GM12878 (cell line): Measurements from ENCODE around the gene REEP6. TPM values are rescaled to one million over a fixed set of nuclear protein-coding genes. Genes with fewer than 3 reads are reported as not detected.

Source experiments
- ATAC-seq: fragments of 200-7000 bp; cut with Tn5 transposase; 3 replicates; pipeline ENCODE4 v1.9.1; 2020; ENCODE audit warnings: mild to moderate bottlenecking, moderate library complexity
- BruUV-seq: library from RNA; stranded (reverse); fragments of 400-500 nt; replicated peaks from 2 replicates; lab custom pipeline; 2021; lab: Mats Ljungman, UMichigan
- CTCF ChIA-PET: fragments of 300-600 bp; sonication (Branson Sonifier 250); formaldehyde crosslinking; extraction: SDS; loops from one replicate; lab custom pipeline; 2021; ENCODE audit warnings: inconsistent platforms; lab: Yijun Ruan, JAX
- POLR2A ChIA-PET: fragments of 350-600 bp; formaldehyde crosslinking; extraction: SDS; loops from one replicate; lab custom pipeline; 2021; ENCODE audit warnings: inconsistent platforms; lab: Charles Lee
- RAD21 ChIA-PET: fragments of 300-600 bp; sonication (Branson Sonifier 250); formaldehyde crosslinking; loops from one replicate; lab custom pipeline; 2023; ENCODE audit warnings: antibody characterized with exemption; ENCODE audit not compliant: unreplicated experiment; lab: Charles Lee
- SMC1A ChIA-PET: fragments of 300-600 bp; sonication (Branson Sonifier 250); formaldehyde crosslinking; loops from one replicate; lab custom pipeline; 2023; ENCODE audit not compliant: unreplicated experiment, uncharacterized antibody; lab: Charles Lee
- DNase-seq: peaks from one replicate; pipeline ENCODE4 v3.0.0-alpha.2; 2011; ENCODE audit warnings: low read depth, low spot score
- FAIRE-seq: peaks from 3 replicates; lab custom pipeline; 2011; peaks lifted over from hg19 to GRCh38; lab: Jason Lieb, UNC
- H2AFZ ChIP-seq: 2 replicates; pipeline ENCODE4 v1.6.0; 2011; ENCODE audit warnings: low read depth, low read length, control low read depth; ENCODE audit not compliant: control insufficient read depth
- H3K27ac ChIP-seq: 2 replicates; pipeline ENCODE4 v1.5.1; 2011; ENCODE audit warnings: control low read depth; ENCODE audit not compliant: control insufficient read depth, insufficient read depth
- H3K27me3 ChIP-seq, 2 experiments: replicated peaks in 1 of 2; 2 replicates each; pipeline versions ENCODE4 v1.6.0 to v1.6.1; 2011; ENCODE audit warnings: low read length in 1 of 2; ENCODE audit not compliant: control insufficient read depth in 2 of 2, insufficient read depth in 2 of 2
- H3K36me3 ChIP-seq, 2 experiments: 2 replicates each; pipeline ENCODE4 v1.5.1; 2011; ENCODE audit warnings: low read length in 1 of 2; ENCODE audit not compliant: control insufficient read depth in 2 of 2, insufficient read depth in 2 of 2
- H3K4me1 ChIP-seq: 2 replicates; pipeline ENCODE4 v1.6.1; 2011; ENCODE audit warnings: mild to moderate bottlenecking, low read length, moderate library complexity, mixed read lengths; ENCODE audit not compliant: control insufficient read depth, insufficient read depth
- H3K4me2 ChIP-seq: 2 replicates; pipeline ENCODE4 v1.6.0; 2011; ENCODE audit warnings: control low read depth; ENCODE audit not compliant: control insufficient read depth, insufficient read depth
- H3K4me3 ChIP-seq: fragments of 200-600 bp; sonication (generic); 2 replicates; pipeline ENCODE4 v1.5.1; 2016
- H3K79me2 ChIP-seq: 2 replicates; pipeline ENCODE4 v1.6.0; 2011; ENCODE audit warnings: low read length; ENCODE audit not compliant: control insufficient read depth, insufficient read depth
- H3K9ac ChIP-seq: 2 replicates; pipeline ENCODE4 v1.8.0; 2011; ENCODE audit warnings: low read length, control low read depth, mixed read lengths; ENCODE audit not compliant: control insufficient read depth, insufficient read depth
- H3K9me3 ChIP-seq: replicated peaks from 3 replicates; pipeline ENCODE4 v1.5.1; 2011; ENCODE audit warnings: mild to moderate bottlenecking, low read length; ENCODE audit not compliant: control insufficient read depth, insufficient read depth
- H4K20me1 ChIP-seq: 2 replicates; pipeline ENCODE4 v1.6.0; 2011; ENCODE audit not compliant: control insufficient read depth, insufficient read depth
- CHD1 ChIP-seq: IDR thresholded peaks from 2 replicates; pipeline ENCODE4 v1.6.1; 2012; ENCODE audit warnings: low read depth, low read length, improper control_type of control experiment
- EGR1 ChIP-seq, 2 experiments: IDR thresholded peaks; 1 replicate in 1 of 2; 2 replicates in 1 of 2; pipeline ENCODE4 v1.6.1; 2011 to 2012; ENCODE audit warnings: low read depth in 2 of 2, low read length in 2 of 2, borderline replicate concordance in 1 of 2, mild to moderate bottlenecking in 1 of 2, moderate library complexity in 1 of 2
- WGBS: methylation state at CpG from one replicate; pipeline ENCODE4 v1.1.6; 2016; ENCODE audit warnings: low lambda C conversion rate; ENCODE audit not compliant: insufficient replicate concordance, insufficient coverage; ENCODE audit errors: missing lambda C conversion rate; 5-methylcytosine and 5-hydroxymethylcytosine counted together
- in situ Hi-C: fragments of 300-500 bp; cut with MboI; formaldehyde crosslinking; loops from 9 replicates; pipeline ENCODE4 v1.14.3; 2018; ENCODE audit warnings: mixed read lengths
- intact Hi-C: fragments of 100-400 bp; cut with micrococcal nuclease; formaldehyde crosslinking; loops from one replicate; pipeline ENCODE4 v1.14.2; 2022; ENCODE audit not compliant: unreplicated experiment
- polyA plus RNA-seq, 11 experiments: library from polyadenylated mRNA; depleted of rRNA in 4 of 11; unstranded in 6 of 11; stranded (reverse) in 5 of 11; fragments of >200 nt; fragmentation: Nextera tagmentation in 4 of 11; fragmentation: Illumina TruSeq in 1 of 11; extraction: Ambion mirVana in 4 of 11; extraction: Trizol in 1 of 11; gene quantifications; 1 replicate in 1 of 11; 2 replicates in 10 of 11; pipeline versions ENCODE4 v1.2.1 to v1.2.3, GENCODE V29; 2011 to 2016; ENCODE audit warnings: inconsistent platforms in 2 of 11, missing spikeins in 2 of 11, low read depth in 1 of 11
- total RNA-seq, 4 experiments: library from RNA; depleted of rRNA in 3 of 4; stranded (reverse); fragments of >200 nt in 3 of 4; fragmentation: Illumina TruSeq in 1 of 4; extraction: Trizol in 1 of 4; gene quantifications; 2 replicates each; pipeline versions ENCODE4 v1.2.1 to v1.2.3, GENCODE V29; 2013 to 2021
- TF ChIP-seq, protein P1 (sequence below): IDR thresholded peaks from 2 replicates; pipeline ENCODE4 v1.6.1; 2011; ENCODE audit warnings: low read depth, mild to moderate bottlenecking, low read length, moderate library complexity, borderline replicate concordance; ENCODE audit errors: extremely low read depth
- TF ChIP-seq, protein P2 (sequence below): fragments of 450-650 bp; IDR thresholded peaks from 2 replicates; pipeline ENCODE4 v1.6.1; 2018; ENCODE audit warnings: mild to moderate bottlenecking, low read depth, moderate library complexity; ENCODE audit not compliant: partially characterized antibody

Gene REEP6
- total and polyA plus RNA-seq, 10 of the 15 experiments (the other 5 are each of a cell fraction or from before 2014, with no cell fraction given): 0.06 to 1.1 (median 0.39) TPM; not detected in 2

DNA sequence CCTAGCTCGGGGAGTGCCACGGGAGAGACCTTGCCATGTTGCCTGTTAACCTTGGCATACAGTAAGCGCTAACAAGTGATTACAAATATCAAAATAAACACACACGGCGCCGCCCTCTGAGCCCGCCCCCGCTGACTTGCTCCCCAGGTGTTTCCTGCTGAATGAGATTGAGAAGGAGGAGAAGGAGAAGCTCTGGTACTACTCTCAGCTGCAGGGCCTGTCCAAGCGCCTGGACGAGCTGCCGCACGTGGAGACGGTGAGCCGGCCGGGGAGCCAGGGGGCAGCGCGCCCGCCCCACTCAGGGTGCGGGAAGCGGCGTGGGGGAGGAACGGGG lies 36.0 kb upstream of the REEP6 start:
- TF ChIP-seq, protein P1, sequence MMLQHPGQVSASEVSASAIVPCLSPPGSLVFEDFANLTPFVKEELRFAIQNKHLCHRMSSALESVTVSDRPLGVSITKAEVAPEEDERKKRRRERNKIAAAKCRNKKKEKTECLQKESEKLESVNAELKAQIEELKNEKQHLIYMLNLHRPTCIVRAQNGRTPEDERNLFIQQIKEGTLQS: no peak
- TF ChIP-seq, protein P2, sequence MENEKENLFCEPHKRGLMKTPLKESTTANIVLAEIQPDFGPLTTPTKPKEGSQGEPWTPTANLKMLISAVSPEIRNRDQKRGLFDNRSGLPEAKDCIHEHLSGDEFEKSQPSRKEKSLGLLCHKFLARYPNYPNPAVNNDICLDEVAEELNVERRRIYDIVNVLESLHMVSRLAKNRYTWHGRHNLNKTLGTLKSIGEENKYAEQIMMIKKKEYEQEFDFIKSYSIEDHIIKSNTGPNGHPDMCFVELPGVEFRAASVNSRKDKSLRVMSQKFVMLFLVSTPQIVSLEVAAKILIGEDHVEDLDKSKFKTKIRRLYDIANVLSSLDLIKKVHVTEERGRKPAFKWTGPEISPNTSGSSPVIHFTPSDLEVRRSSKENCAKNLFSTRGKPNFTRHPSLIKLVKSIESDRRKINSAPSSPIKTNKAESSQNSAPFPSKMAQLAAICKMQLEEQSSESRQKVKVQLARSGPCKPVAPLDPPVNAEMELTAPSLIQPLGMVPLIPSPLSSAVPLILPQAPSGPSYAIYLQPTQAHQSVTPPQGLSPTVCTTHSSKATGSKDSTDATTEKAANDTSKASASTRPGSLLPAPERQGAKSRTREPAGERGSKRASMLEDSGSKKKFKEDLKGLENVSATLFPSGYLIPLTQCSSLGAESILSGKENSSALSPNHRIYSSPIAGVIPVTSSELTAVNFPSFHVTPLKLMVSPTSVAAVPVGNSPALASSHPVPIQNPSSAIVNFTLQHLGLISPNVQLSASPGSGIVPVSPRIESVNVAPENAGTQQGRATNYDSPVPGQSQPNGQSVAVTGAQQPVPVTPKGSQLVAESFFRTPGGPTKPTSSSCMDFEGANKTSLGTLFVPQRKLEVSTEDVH: no peak
- TF ChIP-seq CHD1 (no peak), EGR1 (IDR thresholded peaks at IDR 0.05; ENCODE audit: borderline replicate concordance in 1 of 2, low read depth in 2 of 2, low read length in 2 of 2) (0 out of 3 replicates have a peak, but pooled peaks of 1 of the 2 experiments have one; percentile 35)
- DNase-seq (no peak), FAIRE-seq (no peak), ATAC-seq (no peak)
- ChIA-PET POLR2A (no interaction called here), SMC1A (no interaction called here), CTCF (interaction anchor here (1.3 kb wide), 1 partner anchor 11 kb away, joined by 3 read pairs; no protein-coding TSS in a partner anchor), RAD21 (no interaction called here)
- no TSS peak for BruUV-seq
- WGBS: 6% methylated on average over 22 of the region's 22 CpGs
- Histone ChIP-seq H3K27ac (no peak overlapping the region), H2AFZ (no peak overlapping the region), H3K27me3 (peaks cover 5% of the 10 kb centered on the region in 2 experiments; a peak in 2 of 4 replicates), H3K4me2 (0 out of 2 replicates have a peak overlapping the region, but pooled peaks have one; percentile 25), H3K79me2 (no peaks in the 10 kb centered on the region), H3K36me3 (no peaks in the 10 kb centered on the region), H3K9ac (no peak overlapping the region), H3K9me3 (no peaks in the 10 kb centered on the region; the same call in 2 of the 3 replicates), H3K4me1 (peaks cover 3% of the 10 kb centered on the region), H4K20me1 (no peaks in the 10 kb centered on the region), H3K4me3 (no peak overlapping the region)
- intact Hi-C loops: no loop called here
- in situ Hi-C loops: no loop called here
